Gastrocnemius medialis (tissue), 4 donors: ENCODE measurements around the gene GRM1. TPM values are rescaled to one million over a fixed set of nuclear protein-coding genes. Genes with fewer than 3 reads are reported as not detected.

Source experiments
- ATAC-seq, 2 donors: fragments of 150-250 bp; one replicate each; pipeline ENCODE4 v1.9.1; 2016
- DNase-seq, 2 donors: peaks; one replicate each; pipeline ENCODE4 v3.0.0-alpha.2; 2019
- H3K27ac ChIP-seq, 4 donors: fragments of 200-600 bp; sonication (generic); 1 replicate in 1 of 4; 2 replicates in 3 of 4; pipeline ENCODE4 v1.5.1; 2016 to 2018; ENCODE audit warnings: mild to moderate bottlenecking in 2 of 4, moderate library complexity in 1 of 4
- H3K27me3 ChIP-seq, 3 donors: fragments of 200-600 bp; sonication (generic) in 2 of 3; 1 replicate in 1 of 3; 2 replicates in 2 of 3; pipeline versions ENCODE4 v1.5.1 to v1.6.0; 2016 to 2019; ENCODE audit warnings: mild to moderate bottlenecking in 1 of 3, moderate library complexity in 1 of 3
- H3K36me3 ChIP-seq, 2 donors: fragments of 200-600 bp; sonication (generic) in 1 of 2; one replicate each; pipeline ENCODE4 v1.5.1; 2017 to 2018
- H3K4me1 ChIP-seq, 2 donors: fragments of 200-600 bp; sonication (generic) in 1 of 2; one replicate each; pipeline ENCODE4 v1.5.1; 2016 to 2017; ENCODE audit warnings: mild to moderate bottlenecking in 2 of 2
- H3K4me3 ChIP-seq, 4 donors: fragments of 200-600 bp; sonication (generic) in 3 of 4; 1 replicate in 1 of 4; 2 replicates in 3 of 4; pipeline ENCODE4 v1.5.1; 2016 to 2019; ENCODE audit warnings: mild to moderate bottlenecking in 2 of 4
- H3K9me3 ChIP-seq, 3 donors: fragments of 200-600 bp; sonication (generic) in 2 of 3; 1 replicate in 1 of 3; 2 replicates in 2 of 3; pipeline ENCODE4 v1.5.1; 2016 to 2019
- POLR2A ChIP-seq, 2 donors: fragments of 450-650 bp; IDR thresholded peaks; one replicate each; pipeline ENCODE4 v1.6.1; 2017; ENCODE audit warnings: antibody characterized with exemption in 2 of 2, mild to moderate bottlenecking in 2 of 2, moderate library complexity in 2 of 2
- in situ Hi-C, 4 donors: fragments of 200-750 bp; cut with MboI; loops; one replicate each; pipeline versions ENCODE4 v1.15.0 to v1.8.0; 2017; ENCODE audit warnings: low sequenced_read_pairs in 4 of 4
- intact Hi-C: fragments of 100-400 bp; cut with DNase I; formaldehyde crosslinking; loops from one replicate; pipeline ENCODE4 v1.15.1; 2023; ENCODE audit warnings: low total_unique reads
- total RNA-seq, 4 donors: library from RNA; depleted of rRNA; stranded (reverse); fragments of >200 nt; gene quantifications; one replicate each; pipeline versions ENCODE4 v1.1.0 to v1.2.3, GENCODE V29; 2016
- TF ChIP-seq, protein P1 (sequence below), 5 experiments: fragments of 450-650 bp in 3 of 5; fragments of 200-600 bp in 2 of 5; sonication (generic) in 2 of 5; IDR thresholded peaks in 4 of 5; conservative IDR thresholded peaks in 1 of 5; 1 replicate in 4 of 5; 2 replicates in 1 of 5; pipeline ENCODE4 v1.5.1; 2016 to 2019; ENCODE audit warnings: antibody characterized with exemption in 5 of 5, mild to moderate bottlenecking in 3 of 5, moderate library complexity in 3 of 5

GRM1 gene
- under 1 TPM in 1 of 4 donors, not detected in 3; 0.04 TPM for total RNA-seq

DNA sequence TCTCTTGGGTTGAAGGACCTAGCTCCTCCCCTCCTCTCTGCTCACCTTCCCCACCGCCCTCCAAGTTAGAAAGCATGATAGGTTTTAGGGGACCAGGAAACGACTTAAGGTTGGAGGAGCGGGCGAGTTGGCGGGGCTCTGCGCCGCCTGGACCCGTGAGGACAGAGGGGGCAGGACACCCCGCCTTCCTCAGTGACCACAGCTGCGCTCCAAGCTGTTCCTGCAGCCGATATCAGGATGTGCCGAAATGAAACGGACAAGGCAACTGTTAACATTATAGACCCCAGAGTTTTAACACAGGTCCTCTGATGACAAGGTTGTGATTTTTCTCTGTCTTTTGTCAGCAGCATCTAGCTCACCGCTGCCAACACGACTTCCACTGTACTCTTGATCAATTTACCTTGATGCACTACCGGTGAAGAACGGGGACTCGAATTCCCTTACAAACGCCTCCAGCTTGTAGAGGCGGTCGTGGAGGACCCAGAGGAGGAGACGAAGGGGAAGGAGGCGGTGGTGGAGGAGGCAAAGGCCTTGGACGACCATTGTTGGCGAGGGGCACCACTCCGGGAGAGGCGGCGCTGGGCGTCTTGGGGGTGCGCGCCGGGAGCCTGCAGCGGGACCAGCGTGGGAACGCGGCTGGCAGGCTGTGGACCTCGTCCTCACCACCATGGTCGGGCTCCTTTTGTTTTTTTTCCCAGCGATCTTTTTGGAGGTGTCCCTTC, at the start of gene GRM1:
Gene GRM1 (plus strand): TSS at position 212 of the 722 bp plus-strand sequence. CDS start 456 bp downstream, at position 668.
- H3K27me3 ChIP-seq, result peaks cover 26 to 42% (median 30%) of the 10 kb centered on the region in 3 donors
- no peaks in the 10 kb centered on the region for H3K4me1 ChIP-seq
- no peak for TF ChIP-seq POLR2A (IDR thresholded peaks at IDR 0.05)
- TF ChIP-seq, protein P1, sequence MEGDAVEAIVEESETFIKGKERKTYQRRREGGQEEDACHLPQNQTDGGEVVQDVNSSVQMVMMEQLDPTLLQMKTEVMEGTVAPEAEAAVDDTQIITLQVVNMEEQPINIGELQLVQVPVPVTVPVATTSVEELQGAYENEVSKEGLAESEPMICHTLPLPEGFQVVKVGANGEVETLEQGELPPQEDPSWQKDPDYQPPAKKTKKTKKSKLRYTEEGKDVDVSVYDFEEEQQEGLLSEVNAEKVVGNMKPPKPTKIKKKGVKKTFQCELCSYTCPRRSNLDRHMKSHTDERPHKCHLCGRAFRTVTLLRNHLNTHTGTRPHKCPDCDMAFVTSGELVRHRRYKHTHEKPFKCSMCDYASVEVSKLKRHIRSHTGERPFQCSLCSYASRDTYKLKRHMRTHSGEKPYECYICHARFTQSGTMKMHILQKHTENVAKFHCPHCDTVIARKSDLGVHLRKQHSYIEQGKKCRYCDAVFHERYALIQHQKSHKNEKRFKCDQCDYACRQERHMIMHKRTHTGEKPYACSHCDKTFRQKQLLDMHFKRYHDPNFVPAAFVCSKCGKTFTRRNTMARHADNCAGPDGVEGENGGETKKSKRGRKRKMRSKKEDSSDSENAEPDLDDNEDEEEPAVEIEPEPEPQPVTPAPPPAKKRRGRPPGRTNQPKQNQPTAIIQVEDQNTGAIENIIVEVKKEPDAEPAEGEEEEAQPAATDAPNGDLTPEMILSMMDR (IDR thresholded peaks at IDR 0.05 in 4 of 5, conservative IDR thresholded peaks at IDR 0.05 in 1 of 5), result no peak
- DNase-seq (no peak), ATAC-seq (no peak)
- intact Hi-C loops, result no loop called here
- in situ Hi-C loops, result no loop called here
- no peak within 1 kb of the TSS for H3K27ac ChIP-seq
- no peak within 1 kb of the TSS for H3K4me3 ChIP-seq
- H3K9me3 ChIP-seq, result no peaks in the 10 kb centered on the region
- no peaks in the 10 kb centered on the region for H3K36me3 ChIP-seq

DNA sequence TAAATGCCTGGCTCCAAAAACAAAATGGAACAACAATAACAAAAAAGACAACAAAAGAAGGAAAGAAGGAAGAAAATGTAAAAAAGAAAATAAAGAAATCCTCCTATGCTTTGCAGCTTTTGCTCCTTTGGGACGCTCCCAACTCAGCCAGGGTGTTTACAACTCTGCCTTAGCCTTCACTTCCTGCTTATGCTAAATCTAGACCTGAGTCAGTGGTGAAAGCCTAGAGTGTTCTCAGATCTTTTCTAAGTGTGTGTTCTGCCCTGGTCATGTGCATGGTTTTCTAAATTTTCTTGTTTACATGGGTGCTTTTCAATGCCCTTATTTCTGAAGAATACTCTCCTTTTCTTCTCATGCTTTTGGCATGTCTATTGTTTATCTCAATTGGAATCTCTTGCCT, 19.5 kb upstream of the GRM1 start:
- Histone ChIP-seq H3K27ac (no peak overlapping the region), H3K36me3 (no peaks in the 10 kb centered on the region), H3K27me3 (no peaks in the 10 kb centered on the region), H3K4me1 (no peaks in the 10 kb centered on the region), H3K9me3 (no peaks in the 10 kb centered on the region), H3K4me3 (no peak overlapping the region)
- TF ChIP-seq, protein P1 (IDR thresholded peaks at IDR 0.05 in 4 of 5, conservative IDR thresholded peaks at IDR 0.05 in 1 of 5), result no peak
- TF ChIP-seq POLR2A (IDR thresholded peaks at IDR 0.05), result no peak
- intact Hi-C loops (no loop called here), in situ Hi-C loops (no loop called here)
- no peak for ATAC-seq
- DNase-seq, result no peak

DNA sequence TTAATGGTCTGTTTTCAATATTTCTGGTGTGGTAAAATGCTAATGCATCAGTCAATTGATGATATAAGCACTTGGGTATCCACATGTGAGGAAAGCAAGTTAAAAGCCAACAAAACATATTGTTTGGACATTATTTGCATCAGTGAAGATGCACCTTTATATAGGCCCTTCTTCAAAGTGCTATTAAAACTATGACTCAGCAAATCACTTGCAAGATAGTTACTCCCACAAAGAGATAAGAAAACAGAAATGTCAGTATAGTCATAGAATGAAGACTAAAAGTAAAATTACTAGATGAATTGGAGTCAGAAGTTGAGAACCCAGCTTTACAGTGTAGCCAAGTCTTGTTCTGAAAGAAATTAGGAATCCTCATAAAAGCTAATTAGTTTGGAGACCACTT, 14.6 kb upstream of the GRM1 start:
- Histone ChIP-seq H3K4me1 (no peaks in the 10 kb centered on the region), H3K9me3 (no peaks in the 10 kb centered on the region)
- intact Hi-C loops, result no loop called here

DNA sequence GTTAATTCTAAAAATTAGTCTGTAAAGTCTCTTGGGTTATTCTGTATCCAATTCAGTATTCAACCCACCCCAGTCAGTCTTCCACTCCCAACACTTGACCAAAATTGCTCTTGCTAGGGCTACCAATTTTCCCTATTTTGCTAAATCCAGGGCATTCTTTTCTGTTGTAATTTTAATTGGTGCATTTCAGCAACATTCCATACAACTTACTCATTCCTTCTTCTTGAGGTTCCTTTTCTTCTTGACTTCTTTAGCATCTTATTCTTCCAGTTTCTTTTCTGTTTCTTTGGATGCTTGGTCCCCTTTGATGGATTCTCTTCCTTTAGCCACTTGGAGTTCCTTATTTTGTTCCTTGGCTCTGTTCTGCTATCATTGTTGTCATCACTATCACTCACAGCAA, 11.2 kb upstream of the GRM1 start:
- no peak overlapping the region for H3K27ac ChIP-seq
- intact Hi-C loops (no loop called here), in situ Hi-C loops (no loop called here)
- H3K36me3 ChIP-seq, result no peaks in the 10 kb centered on the region
- no peak for ATAC-seq
- H3K9me3 ChIP-seq, result no peaks in the 10 kb centered on the region
- DNase-seq, result no peak
- no peaks in the 10 kb centered on the region for H3K4me1 ChIP-seq
- H3K4me3 ChIP-seq, result no peak overlapping the region
- no peak for TF ChIP-seq POLR2A (IDR thresholded peaks at IDR 0.05)
- TF ChIP-seq, protein P1 (IDR thresholded peaks at IDR 0.05 in 4 of 5, conservative IDR thresholded peaks at IDR 0.05 in 1 of 5), result no peak
- no peaks in the 10 kb centered on the region for H3K27me3 ChIP-seq

More for the DNA sequence above, 14.6 kb upstream of the GRM1 start:
- H3K36me3 ChIP-seq, result no peaks in the 10 kb centered on the region
- ATAC-seq (no peak), DNase-seq (no peak)
- TF ChIP-seq, protein P1 (IDR thresholded peaks at IDR 0.05 in 4 of 5, conservative IDR thresholded peaks at IDR 0.05 in 1 of 5), result no peak
- TF ChIP-seq POLR2A (IDR thresholded peaks at IDR 0.05), result no peak
- H3K27me3 ChIP-seq, result no peaks in the 10 kb centered on the region
- no peak overlapping the region for H3K4me3 ChIP-seq
- in situ Hi-C loops, result no loop called here
- H3K27ac ChIP-seq, result no peak overlapping the region
